Measurements from ENCODE around the gene STK17B.
A peak's percentile ranks its signal among the peaks of the same experiment; 100 is the strongest.

The STK17B gene

DNA sequence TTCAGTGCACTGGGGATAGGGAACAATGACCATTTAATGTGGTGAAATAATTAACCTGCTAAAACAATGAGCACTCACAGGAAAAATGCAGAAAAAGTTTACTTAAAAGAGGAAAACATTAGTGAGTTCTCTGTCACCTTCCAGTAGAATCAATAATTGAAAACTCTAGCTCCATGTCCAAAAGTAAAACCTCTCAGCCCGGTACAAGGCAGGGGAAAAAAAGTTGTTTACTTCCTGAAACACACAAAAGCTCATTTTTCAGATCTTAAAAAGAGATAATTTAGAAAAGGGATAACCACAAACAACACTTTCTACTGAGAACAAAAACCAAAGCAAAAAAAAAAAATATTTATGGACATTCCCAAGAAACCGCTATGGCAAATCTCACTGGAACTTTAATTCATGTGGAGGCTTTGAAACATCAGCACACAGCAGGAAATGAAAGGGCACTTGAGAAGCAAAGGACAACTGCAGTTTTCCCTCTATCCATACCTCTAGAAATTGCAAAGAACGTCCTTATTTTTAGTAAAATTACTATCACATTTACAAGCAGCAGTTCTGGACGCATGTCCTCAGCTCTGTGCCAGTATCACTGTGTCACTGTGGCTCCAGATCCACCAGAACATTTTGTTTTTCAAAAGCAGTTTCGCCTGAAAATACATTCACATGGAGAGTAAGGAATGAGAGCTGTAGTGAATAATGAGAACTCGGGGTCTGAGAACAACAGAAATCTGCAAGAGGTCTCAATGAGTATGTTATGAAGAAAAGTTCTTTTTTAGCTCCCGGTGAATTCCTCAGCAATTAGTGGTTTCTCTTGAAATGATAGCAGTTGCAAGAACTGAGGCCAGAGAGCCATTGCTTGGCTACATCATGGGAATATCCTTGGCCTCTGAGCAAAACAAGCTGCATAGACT, 58.1 kb downstream of the STK17B start:
- Histone ChIP-seq H3K9ac (ENCODE audit: low read depth, low read length, poor library complexity, severe bottlenecking) (peak overlapping the region; percentile 29), H3K9me2 (replicated peaks; ENCODE audit: low read depth, low read length) (no peaks in the 10 kb centered on the region), H4K20me1 (ENCODE audit: insufficient read depth, low read length, poor library complexity, severe bottlenecking) (no peaks in the 10 kb centered on the region), H3K9me3 (ENCODE audit: insufficient read depth, low read depth, low read length) (no peaks in the 10 kb centered on the region), H2AFZ (ENCODE audit: low read length) (peak overlapping the region; percentile 53), H3K79me2 (ENCODE audit: insufficient read depth, low read length) (no peaks in the 10 kb centered on the region), H3K4me2 (ENCODE audit: low read depth, low read length, poor library complexity, severe bottlenecking) (peak overlapping the region; percentile 44), H3F3A (ENCODE audit: low read depth) (no peaks in the 10 kb centered on the region), H3K27me3 (ENCODE audit: insufficient read depth, low read length, poor library complexity, severe bottlenecking) (no peaks in the 10 kb centered on the region), H3K4me1 (ENCODE audit: insufficient read depth, low read length, poor library complexity, severe bottlenecking) (peaks cover 5% of the 10 kb centered on the region), H3K4me3 (ENCODE audit: low read length, poor library complexity, severe bottlenecking) (peak overlapping the region; percentile 31), H3K36me3 (ENCODE audit: insufficient read depth, low read length) (no peaks in the 10 kb centered on the region)
- TF ChIP-seq, protein P1, sequence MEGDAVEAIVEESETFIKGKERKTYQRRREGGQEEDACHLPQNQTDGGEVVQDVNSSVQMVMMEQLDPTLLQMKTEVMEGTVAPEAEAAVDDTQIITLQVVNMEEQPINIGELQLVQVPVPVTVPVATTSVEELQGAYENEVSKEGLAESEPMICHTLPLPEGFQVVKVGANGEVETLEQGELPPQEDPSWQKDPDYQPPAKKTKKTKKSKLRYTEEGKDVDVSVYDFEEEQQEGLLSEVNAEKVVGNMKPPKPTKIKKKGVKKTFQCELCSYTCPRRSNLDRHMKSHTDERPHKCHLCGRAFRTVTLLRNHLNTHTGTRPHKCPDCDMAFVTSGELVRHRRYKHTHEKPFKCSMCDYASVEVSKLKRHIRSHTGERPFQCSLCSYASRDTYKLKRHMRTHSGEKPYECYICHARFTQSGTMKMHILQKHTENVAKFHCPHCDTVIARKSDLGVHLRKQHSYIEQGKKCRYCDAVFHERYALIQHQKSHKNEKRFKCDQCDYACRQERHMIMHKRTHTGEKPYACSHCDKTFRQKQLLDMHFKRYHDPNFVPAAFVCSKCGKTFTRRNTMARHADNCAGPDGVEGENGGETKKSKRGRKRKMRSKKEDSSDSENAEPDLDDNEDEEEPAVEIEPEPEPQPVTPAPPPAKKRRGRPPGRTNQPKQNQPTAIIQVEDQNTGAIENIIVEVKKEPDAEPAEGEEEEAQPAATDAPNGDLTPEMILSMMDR (conservative IDR thresholded peaks at IDR 0.05; ENCODE audit: low read length): no peak
- TF ChIP-seq EZH2phosphoT487 (IDR thresholded peaks at IDR 0.05; ENCODE audit: borderline replicate concordance): no peak

DNA sequence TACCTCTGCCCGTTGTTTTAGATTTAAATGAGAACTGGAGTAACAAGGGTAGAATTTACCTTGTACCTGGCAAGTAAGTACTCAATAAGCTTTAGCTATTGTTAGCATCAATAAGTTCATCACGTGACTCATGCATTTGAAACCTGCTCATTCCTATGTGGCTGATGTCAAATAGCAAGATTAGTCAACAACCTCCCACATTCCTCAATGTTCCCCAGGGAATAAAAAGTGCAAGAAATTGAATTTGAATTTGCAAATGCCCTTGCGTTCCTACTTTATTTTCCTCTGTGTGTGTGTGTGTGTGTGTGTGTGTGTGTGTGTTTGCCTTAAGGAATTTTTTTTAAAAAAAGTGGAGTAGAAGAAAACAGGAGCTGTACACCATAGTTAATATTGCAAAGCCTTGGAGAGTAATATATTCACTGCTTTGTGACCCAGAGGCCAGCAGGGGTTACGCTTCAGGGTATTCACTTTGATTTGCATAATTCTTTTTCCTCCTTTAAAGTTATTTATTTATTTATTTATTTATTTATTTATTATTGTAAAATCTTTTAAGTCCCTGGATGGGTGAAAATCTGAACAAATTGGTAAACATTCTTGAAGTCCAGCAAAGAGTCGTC, 58.9 kb downstream of the STK17B start:
- Histone ChIP-seq H3K27me3 (ENCODE audit: insufficient read depth, low read length, poor library complexity, severe bottlenecking) (no peaks in the 10 kb centered on the region), H3K79me2 (ENCODE audit: insufficient read depth, low read length) (no peaks in the 10 kb centered on the region), H3K36me3 (ENCODE audit: insufficient read depth, low read length) (no peaks in the 10 kb centered on the region), H3K9me3 (ENCODE audit: insufficient read depth, low read depth, low read length) (no peaks in the 10 kb centered on the region), H3K4me2 (ENCODE audit: low read depth, low read length, poor library complexity, severe bottlenecking) (peak overlapping the region; percentile 44), H2AFZ (ENCODE audit: low read length) (0 out of 2 replicates have a peak overlapping the region, but pooled peaks have one; percentile 53), H4K20me1 (ENCODE audit: insufficient read depth, low read length, poor library complexity, severe bottlenecking) (no peaks in the 10 kb centered on the region), H3F3A (ENCODE audit: low read depth) (no peaks in the 10 kb centered on the region), H3K4me1 (ENCODE audit: insufficient read depth, low read length, poor library complexity, severe bottlenecking) (peaks cover 5% of the 10 kb centered on the region), H3K9ac (ENCODE audit: low read depth, low read length, poor library complexity, severe bottlenecking) (no peak overlapping the region), H3K4me3 (ENCODE audit: low read length, poor library complexity, severe bottlenecking) (peak overlapping the region; percentile 31), H3K9me2 (replicated peaks; ENCODE audit: low read depth, low read length) (no peaks in the 10 kb centered on the region)
- TF ChIP-seq, protein P1 (conservative IDR thresholded peaks at IDR 0.05; ENCODE audit: low read length): no peak
- no peak for TF ChIP-seq EZH2phosphoT487 (IDR thresholded peaks at IDR 0.05; ENCODE audit: borderline replicate concordance)

DNA sequence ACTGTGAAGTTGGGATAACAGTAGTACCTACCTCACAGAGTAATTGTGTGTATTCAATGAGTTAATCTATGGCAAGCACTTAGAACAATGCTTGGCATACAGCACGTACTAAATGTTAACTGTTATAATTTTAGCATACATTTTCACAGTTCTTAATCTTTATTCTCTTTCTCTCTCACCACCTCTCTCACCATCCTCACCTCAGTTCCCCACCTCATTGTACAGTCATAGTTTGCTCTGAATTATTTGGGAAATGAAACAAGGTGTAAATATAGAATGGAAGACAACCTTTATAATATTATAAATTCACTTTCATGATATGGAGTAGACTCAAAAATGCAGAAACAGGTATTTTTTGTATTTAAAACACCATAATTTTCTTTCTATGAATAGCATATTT, 62.8 kb downstream of the STK17B start:
- no peaks in the 10 kb centered on the region for H3K27me3 ChIP-seq (ENCODE audit: insufficient read depth, low read length, poor library complexity, severe bottlenecking)
- TF ChIP-seq, protein P1 (conservative IDR thresholded peaks at IDR 0.05; ENCODE audit: low read length): no peak
- TF ChIP-seq EZH2phosphoT487 (IDR thresholded peaks at IDR 0.05; ENCODE audit: borderline replicate concordance): no peak
- H2AFZ ChIP-seq (ENCODE audit: low read length): no peak overlapping the region

More for the DNA sequence above, 62.8 kb downstream of the STK17B start:
- Histone ChIP-seq H3K9me2 (replicated peaks; ENCODE audit: low read depth, low read length) (no peaks in the 10 kb centered on the region), H3K4me1 (ENCODE audit: insufficient read depth, low read length, poor library complexity, severe bottlenecking) (peaks cover 21% of the 10 kb centered on the region), H3K79me2 (ENCODE audit: insufficient read depth, low read length) (no peaks in the 10 kb centered on the region), H3K4me2 (ENCODE audit: low read depth, low read length, poor library complexity, severe bottlenecking) (no peak overlapping the region), H3K36me3 (ENCODE audit: insufficient read depth, low read length) (no peaks in the 10 kb centered on the region), H3K9me3 (ENCODE audit: insufficient read depth, low read depth, low read length) (no peaks in the 10 kb centered on the region), H4K20me1 (ENCODE audit: insufficient read depth, low read length, poor library complexity, severe bottlenecking) (no peaks in the 10 kb centered on the region), H3K9ac (ENCODE audit: low read depth, low read length, poor library complexity, severe bottlenecking) (no peak overlapping the region), H3K4me3 (ENCODE audit: low read length, poor library complexity, severe bottlenecking) (no peak overlapping the region), H3F3A (ENCODE audit: low read depth) (no peaks in the 10 kb centered on the region)
